ENCODE data around the gene SETBP1.
A peak's percentile ranks its signal among the peaks of the same experiment; 100 is the strongest.

Gene SETBP1

DNA sequence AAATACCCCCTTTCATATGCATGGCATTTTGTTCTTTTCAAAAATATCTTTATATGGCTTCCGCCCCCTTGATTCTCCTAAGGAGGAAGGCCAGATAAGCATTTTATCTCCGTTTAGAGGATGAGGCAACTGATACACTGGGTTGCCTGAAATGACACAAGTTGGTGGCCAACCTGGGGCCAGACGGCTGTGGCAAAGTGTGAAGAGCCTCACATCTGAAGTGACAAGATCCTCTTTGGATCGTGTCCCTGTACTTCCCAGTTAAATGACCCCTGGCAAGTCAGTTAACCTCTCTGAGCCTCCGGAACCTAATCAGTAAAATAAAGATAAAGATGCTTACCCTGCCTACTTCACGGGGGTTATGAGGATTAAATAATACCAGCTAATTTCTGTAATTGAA is 4.6 kb downstream of the SETBP1 start:
- ATAC-seq: no peak
- TF ChIP-seq RARB (CRISPR knock-in tag; IDR thresholded peaks at IDR 0.05): no peak
- no peak for TF ChIP-seq ZNF565 (CRISPR knock-in tag; conservative IDR thresholded peaks at IDR 0.05; ENCODE audit: low read depth)
- no peak for TF ChIP-seq ISL1 (CRISPR knock-in tag; IDR thresholded peaks at IDR 0.05)

GRCh38 chr18:44686156-44686555 is 5.5 kb downstream of the SETBP1 start:
- TF ChIP-seq, protein P1, sequence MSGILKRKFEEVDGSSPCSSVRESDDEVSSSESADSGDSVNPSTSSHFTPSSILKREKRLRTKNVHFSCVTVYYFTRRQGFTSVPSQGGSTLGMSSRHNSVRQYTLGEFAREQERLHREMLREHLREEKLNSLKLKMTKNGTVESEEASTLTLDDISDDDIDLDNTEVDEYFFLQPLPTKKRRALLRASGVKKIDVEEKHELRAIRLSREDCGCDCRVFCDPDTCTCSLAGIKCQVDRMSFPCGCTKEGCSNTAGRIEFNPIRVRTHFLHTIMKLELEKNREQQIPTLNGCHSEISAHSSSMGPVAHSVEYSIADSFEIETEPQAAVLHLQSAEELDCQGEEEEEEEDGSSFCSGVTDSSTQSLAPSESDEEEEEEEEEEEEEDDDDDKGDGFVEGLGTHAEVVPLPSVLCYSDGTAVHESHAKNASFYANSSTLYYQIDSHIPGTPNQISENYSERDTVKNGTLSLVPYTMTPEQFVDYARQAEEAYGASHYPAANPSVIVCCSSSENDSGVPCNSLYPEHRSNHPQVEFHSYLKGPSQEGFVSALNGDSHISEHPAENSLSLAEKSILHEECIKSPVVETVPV (CRISPR knock-in tag; IDR thresholded peaks at IDR 0.05): no peak
- TF ChIP-seq BACH2 (CRISPR knock-in tag; IDR thresholded peaks at IDR 0.05; ENCODE audit: borderline replicate concordance): no peak
- no peak for ATAC-seq

DNA sequence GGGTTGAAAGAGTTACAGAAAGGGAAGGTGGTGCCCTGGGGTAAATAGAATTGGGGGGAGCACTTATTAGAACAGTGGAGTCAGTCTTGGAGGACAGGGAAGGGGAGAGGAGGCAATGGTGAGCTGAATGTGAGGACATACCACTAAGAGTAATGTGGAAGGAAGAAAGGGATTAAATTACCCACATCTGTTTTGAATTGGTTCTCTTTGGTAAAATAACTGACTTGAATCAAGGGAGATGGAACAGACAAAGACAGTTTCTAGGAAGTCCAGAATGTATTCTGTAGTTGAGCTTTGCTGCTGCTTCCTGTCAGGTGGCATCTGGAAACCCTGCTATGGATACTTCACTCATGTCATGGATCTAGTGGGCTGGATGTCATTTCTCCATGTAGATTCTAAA is 6.7 kb downstream of the SETBP1 start:
- peak; percentile 82 for ATAC-seq
- TF ChIP-seq ISL1 (CRISPR knock-in tag; IDR thresholded peaks at IDR 0.05): no peak
- no peak for TF ChIP-seq ZFP3 (CRISPR knock-in tag; IDR thresholded peaks at IDR 0.05)
- TF ChIP-seq PPARA (CRISPR knock-in tag; IDR thresholded peaks at IDR 0.05; ENCODE audit: borderline replicate concordance): no peak
- 0 out of 2 replicates have a peak, but pooled peaks have one; percentile 23 for TF ChIP-seq ZNF8 (CRISPR knock-in tag; IDR thresholded peaks at IDR 0.05)

DNA sequence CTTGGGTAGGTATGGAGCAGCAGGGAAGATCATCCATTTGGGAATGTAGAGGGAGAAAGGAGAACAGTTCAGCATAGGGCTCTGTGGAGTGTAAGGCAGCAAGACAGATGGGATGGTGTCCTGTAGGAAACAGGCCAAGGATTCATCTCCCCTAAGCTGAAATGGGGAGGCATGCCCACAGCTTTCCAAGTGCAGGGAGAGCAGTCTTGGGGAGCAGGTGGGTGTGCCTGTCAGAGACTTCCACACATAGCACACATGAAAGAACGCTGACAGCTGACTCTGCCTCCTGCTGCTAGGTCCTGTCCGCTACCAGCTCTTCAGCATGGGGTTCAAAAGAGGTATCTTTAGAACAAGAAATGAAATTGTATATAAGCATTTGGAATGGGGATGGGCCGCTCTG is 9.0 kb downstream of the SETBP1 start:
- ATAC-seq: no peak
- TF ChIP-seq ZFP30 (CRISPR knock-in tag; IDR thresholded peaks at IDR 0.05): no peak
- no peak for TF ChIP-seq OSR1 (CRISPR knock-in tag; IDR thresholded peaks at IDR 0.05)
- no peak for TF ChIP-seq TSHZ2 (CRISPR knock-in tag; IDR thresholded peaks at IDR 0.05)
- no peak for TF ChIP-seq CSDC2 (CRISPR knock-in tag; IDR thresholded peaks at IDR 0.05)
- TF ChIP-seq ISL1 (CRISPR knock-in tag; IDR thresholded peaks at IDR 0.05): no peak
- TF ChIP-seq BACH2 (CRISPR knock-in tag; IDR thresholded peaks at IDR 0.05; ENCODE audit: borderline replicate concordance): no peak
- no peak for TF ChIP-seq PPARA (CRISPR knock-in tag; IDR thresholded peaks at IDR 0.05; ENCODE audit: borderline replicate concordance)
- TF ChIP-seq, protein P2, sequence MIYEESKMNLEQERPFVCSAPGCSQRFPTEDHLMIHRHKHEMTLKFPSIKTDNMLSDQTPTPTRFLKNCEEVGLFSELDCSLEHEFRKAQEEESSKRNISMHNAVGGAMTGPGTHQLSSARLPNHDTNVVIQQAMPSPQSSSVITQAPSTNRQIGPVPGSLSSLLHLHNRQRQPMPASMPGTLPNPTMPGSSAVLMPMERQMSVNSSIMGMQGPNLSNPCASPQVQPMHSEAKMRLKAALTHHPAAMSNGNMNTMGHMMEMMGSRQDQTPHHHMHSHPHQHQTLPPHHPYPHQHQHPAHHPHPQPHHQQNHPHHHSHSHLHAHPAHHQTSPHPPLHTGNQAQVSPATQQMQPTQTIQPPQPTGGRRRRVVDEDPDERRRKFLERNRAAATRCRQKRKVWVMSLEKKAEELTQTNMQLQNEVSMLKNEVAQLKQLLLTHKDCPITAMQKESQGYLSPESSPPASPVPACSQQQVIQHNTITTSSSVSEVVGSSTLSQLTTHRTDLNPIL (CRISPR knock-in tag; IDR thresholded peaks at IDR 0.05; ENCODE audit: low read depth): no peak
- TF ChIP-seq ZNF70 (CRISPR knock-in tag; IDR thresholded peaks at IDR 0.05): no peak
- no peak for TF ChIP-seq PATZ1 (CRISPR knock-in tag; IDR thresholded peaks at IDR 0.05; ENCODE audit: borderline replicate concordance)
- no peak for TF ChIP-seq RARB (CRISPR knock-in tag; IDR thresholded peaks at IDR 0.05)
- no peak for TF ChIP-seq SNAI2 (CRISPR knock-in tag; IDR thresholded peaks at IDR 0.05)
- TF ChIP-seq, protein P3, sequence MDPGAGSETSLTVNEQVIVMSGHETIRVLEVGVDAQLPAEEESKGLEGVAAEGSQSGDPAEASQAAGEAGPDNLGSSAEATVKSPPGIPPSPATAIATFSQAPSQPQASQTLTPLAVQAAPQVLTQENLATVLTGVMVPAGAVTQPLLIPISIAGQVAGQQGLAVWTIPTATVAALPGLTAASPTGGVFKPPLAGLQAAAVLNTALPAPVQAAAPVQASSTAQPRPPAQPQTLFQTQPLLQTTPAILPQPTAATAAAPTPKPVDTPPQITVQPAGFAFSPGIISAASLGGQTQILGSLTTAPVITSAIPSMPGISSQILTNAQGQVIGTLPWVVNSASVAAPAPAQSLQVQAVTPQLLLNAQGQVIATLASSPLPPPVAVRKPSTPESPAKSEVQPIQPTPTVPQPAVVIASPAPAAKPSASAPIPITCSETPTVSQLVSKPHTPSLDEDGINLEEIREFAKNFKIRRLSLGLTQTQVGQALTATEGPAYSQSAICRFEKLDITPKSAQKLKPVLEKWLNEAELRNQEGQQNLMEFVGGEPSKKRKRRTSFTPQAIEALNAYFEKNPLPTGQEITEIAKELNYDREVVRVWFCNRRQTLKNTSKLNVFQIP (CRISPR knock-in tag; IDR thresholded peaks at IDR 0.05; ENCODE audit: borderline replicate concordance, low read depth): no peak
- TF ChIP-seq ARNTL (CRISPR knock-in tag; IDR thresholded peaks at IDR 0.05; ENCODE audit: borderline replicate concordance, low read depth): no peak
- no peak for TF ChIP-seq ESRRG (CRISPR knock-in tag; IDR thresholded peaks at IDR 0.05)

Measured in SK-N-SH treated with all-trans-retinoic acid at 6 μM for 48 hours (cell line).